GM18507 (cell line): ENCODE measurements around the gene HNRNPA3.
A peak's percentile ranks its signal among the peaks of the same experiment; 100 is the strongest.
"Not testable (repeated sequence)": the region's sequence is repeated elsewhere in the genome, so short reads cannot be mapped to it uniquely, and the experiment has no call there.

Experiments
- DNase-seq: peaks from one replicate; pipeline ENCODE4 v3.0.0; 2011; ENCODE audit warnings: low read depth; ENCODE audit not compliant: insufficient read length; ENCODE audit errors: extremely low spot score
- FAIRE-seq: peaks from 2 replicates; lab custom pipeline; 2011; peaks lifted over from hg19 to GRCh38; lab: Jason Lieb, UNC

Gene HNRNPA3

DNA sequence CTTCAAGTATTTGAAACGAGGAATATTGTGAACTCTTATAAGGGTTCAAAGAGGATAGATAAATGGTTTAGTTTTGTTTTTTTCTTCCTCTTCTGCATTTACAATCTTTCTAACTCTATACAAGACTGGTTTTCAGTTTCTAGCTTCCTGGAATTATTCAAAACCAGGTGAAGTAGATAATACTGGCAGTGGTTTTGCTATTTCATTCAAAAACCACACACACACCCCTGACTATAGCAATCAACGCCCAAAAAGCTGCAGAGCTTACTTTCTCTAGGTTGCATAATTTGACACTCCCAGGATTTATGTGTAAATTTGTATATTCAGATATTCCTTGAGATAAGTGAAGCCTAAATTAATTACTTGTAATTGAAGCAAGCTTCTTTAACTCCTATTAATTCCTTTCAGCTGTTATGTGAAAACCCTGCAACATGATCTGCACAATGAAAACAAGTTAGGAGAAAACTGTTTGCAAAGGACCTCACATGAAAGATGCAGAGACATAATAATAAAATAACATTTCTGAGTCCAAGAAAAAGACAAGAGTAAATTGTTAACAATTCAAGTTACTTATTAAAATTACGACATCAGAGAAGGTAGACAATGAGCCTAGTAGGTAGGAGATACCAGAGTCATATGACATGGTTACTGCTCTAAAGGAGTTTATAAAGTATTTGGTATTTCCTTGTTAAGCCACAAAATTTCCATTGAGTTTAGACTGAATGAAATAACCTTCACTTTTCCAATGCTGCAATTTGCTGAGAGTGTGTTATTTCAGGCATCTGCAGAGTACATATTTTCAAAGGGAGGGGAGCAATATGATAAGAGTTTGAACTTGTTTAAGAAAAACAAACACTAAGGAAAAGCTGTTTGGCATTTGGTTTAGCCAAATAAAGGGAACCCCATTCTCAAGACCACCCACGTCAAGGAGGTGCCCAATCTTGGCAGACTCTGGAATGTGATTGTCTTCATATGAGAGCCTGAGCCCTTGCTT lies 53.5 kb downstream of the HNRNPA3 start:
- FAIRE-seq (peak; percentile 48), DNase-seq (no peak)

DNA sequence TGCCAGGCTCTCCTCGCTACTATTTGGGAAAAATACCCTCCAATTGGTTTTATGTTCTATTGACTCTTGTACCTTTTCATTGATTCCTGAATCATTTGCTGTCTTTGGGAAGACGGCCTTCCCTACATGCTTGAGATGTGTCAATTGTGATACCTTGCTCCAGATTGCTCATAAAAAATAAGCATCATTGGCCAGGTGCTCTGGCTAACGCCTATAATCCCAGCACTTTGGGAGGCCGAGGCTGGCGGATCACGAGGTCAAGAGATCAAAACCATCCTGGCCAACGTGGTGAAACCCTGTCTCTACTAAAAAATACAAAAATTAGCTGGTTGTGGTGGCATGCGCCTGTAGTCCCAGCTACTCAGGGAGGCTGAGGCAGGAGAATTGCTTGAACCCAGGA lies 54.4 kb downstream of the HNRNPA3 start:
- not testable (repeated sequence) for FAIRE-seq, DNase-seq

DNA sequence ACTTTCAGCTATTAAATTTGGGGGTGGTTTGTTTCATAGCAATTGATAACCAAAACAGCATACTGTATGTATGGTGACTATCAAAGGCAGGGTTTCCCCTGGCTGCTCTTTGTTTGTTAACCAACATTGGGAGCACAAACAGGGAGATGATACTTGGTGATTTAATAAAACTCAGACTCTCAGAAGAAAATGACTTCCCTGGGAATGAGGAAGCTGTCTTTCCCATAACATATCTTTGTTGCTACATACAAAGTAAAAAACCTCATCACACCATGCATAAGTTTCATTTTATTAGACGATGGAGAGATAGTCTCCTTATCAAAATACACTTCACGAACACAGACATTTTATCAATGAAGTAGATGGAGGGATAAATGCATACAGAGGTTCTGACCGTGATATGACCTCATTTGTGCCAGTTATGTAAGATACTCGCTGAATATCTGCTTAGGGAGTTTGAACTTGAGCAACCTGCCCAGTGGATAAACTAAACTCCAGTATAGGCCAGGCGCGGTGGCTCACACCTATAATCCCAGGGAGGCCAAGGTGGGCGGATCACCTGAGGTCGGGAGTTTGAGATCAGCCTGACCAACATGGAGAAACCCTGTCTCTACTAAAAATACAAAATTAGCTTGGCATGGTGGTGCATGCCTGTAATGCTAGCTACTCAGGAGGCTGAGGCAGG lies 55.7 kb downstream of the HNRNPA3 start:
- FAIRE-seq (no peak), DNase-seq (no peak)

DNA sequence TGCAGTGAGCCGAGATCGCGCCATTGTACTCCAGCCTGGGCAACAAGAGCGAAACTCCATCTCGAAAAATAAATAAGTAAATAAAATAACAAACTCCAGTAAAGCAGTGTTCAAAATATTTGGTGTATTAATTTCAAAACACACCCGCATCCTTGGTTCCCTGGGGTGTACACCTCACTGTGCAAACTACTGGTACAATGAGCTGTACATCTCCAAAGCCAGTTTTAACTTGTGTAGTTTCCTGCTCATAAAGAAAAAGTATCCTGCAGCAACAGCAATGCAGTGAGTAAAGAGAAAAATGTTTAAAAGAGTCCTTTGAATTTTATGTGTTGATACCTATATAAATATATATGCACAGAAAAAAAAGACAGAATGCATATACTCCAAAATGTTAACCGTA lies 56.3 kb downstream of the HNRNPA3 start:
- FAIRE-seq (no peak), DNase-seq (no peak)

DNA sequence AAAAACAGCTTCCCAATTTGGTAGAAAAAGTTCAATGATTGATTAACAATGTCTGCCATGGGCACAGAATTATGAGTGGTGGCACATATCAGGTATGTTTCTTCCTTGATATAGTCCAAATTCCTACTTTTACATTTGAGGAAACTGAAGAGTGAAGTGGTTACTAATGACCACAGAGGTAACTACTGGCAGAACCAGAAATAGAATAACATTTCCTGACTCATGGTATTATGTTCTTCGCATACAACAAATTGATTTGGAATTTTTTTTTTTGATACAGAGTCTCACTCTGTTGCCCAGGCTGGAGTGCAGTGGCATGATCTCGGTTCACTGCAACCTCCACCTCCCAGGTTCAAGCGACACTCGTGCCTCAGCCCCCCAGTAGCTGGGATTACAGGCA lies 57.9 kb downstream of the HNRNPA3 start:
- no peak for FAIRE-seq

DNA sequence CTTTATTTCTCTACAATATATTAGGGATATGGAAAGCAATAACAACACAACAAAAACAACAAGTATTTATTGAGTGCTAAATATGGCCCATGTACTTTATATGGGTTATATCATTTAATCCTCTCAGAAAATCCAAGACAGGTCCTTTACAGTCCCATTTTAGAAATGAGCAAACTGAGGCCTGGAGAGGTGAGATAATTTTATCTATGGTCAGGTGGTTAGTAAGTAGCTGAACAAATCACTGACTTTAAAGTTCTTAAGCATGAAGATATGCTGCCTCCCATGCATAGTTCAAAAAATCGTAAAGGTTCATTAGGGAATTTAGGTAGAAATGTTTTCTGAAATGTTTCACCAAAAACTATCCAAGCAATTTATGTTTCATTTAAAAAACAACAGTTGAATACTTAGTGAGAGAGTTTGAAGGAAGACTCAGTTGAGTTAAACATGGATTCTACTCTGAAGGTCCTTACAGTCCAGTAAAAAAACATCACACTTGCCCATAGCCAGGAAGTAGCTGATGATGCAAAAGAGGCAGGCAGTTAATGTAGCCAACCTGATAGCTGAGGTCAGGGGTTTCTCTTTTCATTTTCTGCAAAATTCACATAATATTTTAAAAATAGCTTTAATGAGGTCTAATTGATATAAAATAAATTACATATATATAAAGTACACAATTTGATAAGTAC lies 59.5 kb downstream of the HNRNPA3 start:
- peak; percentile 33 for FAIRE-seq
- no peak for DNase-seq

More for the DNA sequence above, 57.9 kb downstream of the HNRNPA3 start:
- no peak for DNase-seq

DNA sequence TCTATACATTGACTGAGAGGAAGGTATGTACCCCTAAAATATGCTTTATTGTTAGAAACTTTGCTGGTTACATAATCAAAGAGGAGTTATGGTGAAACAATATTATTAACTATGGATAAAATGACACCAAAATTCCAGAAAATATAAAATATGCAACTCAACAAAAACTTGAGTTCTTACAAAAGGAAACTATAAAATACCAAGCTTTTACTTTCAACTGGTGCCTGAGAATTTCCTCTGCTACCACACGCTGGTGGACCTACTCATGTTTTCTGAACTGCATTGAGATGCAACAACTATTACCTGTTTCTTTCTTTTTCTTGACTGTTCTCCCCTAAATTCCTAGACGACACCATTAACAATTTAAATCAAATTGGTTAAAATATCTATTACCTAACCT lies 60.2 kb downstream of the HNRNPA3 start:
- peak; percentile 36 for FAIRE-seq
- no peak for DNase-seq

DNA sequence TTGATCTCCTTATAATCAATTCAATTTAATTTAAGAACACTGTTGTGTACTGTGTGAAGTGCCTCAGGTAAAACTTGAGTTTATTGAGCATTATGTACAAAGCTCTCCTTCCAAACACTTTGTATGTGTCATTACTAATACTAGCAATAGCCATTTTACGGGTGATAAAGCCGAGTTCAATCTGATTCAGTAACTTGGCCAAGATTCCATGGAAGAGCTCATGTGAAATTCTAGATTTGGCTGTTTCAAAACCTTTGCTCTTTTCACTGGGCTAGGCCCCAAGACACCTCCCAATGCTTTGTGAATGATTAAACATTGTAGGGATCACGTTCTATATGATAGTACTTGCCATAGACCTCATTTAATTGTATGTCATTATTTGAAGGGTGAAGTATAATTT lies 60.8 kb downstream of the HNRNPA3 start:
- FAIRE-seq (no peak), DNase-seq (no peak)
